Measurements from ENCODE around the gene TMEM106B.
A peak's percentile ranks its signal among the peaks of the same experiment; 100 is the strongest.
"Not testable (repeated sequence)": the region's sequence is repeated elsewhere in the genome, so short reads cannot be mapped to it uniquely, and the experiment has no call there.

TMEM106B gene

DNA sequence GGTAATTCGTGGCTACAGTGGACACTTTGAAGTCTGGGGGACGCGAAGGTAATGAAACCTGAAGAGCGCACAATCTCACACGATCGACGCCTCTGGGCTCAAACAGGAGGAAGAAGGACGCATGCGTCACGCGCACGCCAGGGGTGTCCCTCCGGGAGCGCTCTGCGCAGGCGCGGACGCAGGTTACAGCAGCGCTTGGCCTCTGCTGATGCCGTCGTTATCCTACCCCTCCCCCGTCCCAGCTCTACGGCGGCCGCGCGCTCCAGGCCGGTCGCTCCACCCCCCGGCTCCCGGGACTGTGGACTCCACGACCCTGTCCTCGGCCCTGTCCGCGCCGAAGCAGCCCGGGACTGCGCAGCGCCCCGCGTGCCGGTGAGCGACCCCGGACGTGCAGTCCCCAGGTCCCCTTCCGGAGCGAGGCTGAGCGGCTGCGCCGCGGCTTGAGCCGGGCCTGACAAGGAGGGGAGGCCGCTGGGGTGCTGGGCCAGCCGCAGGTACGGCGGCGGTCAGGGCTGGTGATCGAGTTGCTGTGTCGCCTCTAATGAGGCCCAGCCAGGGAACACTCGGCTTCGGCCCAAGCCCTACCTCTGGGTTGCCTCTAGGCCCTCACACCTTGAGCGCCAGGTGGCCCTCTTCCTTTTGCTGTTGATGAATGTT lies at the start of gene TMEM106B:
Gene TMEM106B (plus strand): TSS at position 241 of the 657 bp plus-strand sequence. CDS start 3,517 bp downstream, outside the sequence.
- peak within 1 kb of the TSS; percentile 75 for H3K4me3 ChIP-seq (ENCODE audit: low read depth, low read length)

DNA sequence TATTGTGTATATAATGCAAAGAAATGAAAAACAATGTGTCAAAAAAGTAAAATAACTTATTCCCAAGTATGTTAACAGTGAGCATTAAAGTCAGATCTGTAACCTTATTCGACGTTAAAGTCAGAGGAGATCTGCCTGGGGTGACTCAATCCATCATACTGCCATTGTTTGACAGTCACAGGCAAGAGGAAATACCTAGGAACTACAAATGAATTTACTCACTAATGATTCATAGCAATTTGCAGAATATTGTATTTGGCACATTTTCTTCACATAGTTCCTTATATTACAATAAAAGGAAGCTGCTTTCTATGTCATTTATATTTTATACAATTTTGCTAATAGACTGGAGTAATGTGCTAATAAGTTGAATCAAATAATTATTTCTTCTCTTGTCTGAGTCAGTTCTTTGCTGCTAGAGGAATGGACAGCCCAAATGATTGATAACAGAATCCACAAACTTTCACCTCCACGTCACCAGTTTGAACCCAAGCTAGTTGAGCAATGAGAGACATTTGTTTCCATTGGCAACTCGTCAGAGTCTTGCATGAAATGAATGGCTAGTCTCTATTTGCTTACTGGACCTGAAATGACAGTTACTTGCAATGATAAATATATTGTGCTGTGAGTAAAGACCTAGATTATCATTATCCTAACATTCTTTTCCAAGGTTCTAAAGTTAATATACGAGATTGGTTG lies 48.5 kb upstream of the TMEM106B start:
- H3K4me3 ChIP-seq (ENCODE audit: low read depth, low read length), result no peak overlapping the region

DNA sequence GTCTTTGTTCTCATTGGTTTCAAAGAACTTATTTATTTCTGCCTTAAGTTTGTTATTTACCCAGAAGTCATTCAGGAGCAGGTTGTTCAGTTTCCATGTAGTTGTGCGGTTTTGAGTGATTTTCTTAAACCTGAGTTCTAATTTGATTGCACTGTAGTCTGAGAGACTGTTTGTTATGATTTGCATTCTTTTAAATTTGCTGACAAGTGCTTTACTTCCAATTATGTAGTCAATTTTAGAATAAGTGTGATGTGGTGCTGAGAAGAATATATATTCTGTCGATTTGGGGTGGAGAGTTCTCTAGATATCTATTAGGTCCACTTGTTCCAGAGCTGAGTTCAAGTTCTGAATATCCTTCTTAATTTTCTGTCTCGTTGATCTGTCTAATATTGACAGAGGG lies 43.0 kb upstream of the TMEM106B start:
- H3K4me3 ChIP-seq (ENCODE audit: low read depth, low read length), result not testable (repeated sequence)

DNA sequence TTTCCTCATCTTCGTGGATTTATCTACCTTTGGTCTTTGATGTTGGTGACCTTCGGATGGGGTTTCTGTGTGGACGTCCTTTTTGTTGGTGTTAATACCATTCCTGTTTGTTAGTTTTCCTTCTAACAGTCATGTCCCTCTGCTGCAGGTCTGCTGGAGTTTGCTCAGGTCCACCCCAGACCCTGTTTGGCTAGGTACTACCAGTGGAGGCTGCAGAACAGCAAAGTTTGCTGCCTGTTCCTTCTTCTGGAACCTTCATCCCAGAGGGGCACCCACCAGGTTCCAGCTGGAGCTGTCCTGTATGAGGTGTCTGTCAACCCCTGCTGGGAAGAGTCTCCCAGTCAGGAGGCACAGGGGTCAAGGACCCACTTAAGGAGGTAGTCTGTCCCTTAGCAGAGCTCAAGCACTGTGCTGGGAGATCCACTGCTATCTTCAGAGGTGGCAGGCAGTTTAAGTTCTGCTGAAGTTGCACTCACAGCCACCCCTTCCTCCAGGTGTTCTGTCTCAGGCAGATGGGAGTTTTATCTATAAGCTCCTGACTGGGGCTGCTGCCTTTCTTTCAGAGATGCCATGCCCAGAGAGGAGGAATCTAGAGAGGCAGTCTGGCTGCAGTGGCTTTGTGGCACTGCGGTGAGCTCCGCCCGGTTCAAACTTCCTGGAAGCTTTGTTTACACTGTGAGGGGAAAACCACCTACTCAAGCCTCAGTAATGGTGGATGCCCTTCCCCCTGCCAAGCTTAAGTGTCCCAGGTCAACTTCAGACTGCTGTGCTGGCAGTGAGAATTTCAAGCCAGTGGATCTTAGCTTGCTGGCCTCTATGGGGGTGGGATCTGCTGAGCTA lies 40.9 kb upstream of the TMEM106B start:
- H3K4me3 ChIP-seq (ENCODE audit: low read depth, low read length), result not testable (repeated sequence)

DNA sequence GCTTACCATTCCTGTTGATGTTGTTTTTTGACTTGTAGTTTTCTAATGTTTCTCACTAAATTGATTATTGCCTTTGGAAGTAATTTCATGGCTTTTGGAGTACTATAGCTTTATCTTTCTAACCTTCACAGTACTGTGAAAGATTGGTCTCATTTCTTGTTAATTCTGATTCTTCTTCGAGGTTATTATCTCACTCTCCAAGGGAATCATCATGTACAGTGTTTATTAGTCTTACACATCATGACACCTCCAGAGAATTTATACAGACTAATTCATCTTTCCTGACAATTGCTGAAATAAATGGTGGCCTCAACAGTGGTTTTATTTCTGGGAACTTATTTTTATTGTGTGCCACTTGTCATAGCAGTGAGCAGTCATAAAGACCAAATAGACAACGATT lies 37.4 kb upstream of the TMEM106B start:
- no peak overlapping the region for H3K4me3 ChIP-seq (ENCODE audit: low read depth, low read length)

DNA sequence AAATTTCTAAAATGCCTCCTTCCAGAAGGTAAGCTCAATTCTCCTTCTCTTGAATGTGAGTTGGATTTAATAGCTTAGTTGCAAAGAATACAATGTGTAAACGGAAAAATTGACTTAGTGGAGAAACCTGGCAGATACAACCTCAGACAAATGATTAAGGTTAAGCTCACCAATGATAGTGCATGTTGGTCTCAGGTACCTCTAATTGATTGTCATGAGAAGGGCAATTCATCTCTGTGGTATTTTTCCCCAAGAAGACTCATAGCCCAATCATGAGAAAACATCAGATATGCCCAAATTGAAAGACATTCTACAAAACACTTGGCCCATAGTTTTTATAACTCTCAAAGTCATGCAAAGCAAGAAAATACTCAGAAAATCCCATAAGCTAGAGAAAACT lies 36.2 kb upstream of the TMEM106B start:
- no peak overlapping the region for H3K4me3 ChIP-seq (ENCODE audit: low read depth, low read length)

DNA sequence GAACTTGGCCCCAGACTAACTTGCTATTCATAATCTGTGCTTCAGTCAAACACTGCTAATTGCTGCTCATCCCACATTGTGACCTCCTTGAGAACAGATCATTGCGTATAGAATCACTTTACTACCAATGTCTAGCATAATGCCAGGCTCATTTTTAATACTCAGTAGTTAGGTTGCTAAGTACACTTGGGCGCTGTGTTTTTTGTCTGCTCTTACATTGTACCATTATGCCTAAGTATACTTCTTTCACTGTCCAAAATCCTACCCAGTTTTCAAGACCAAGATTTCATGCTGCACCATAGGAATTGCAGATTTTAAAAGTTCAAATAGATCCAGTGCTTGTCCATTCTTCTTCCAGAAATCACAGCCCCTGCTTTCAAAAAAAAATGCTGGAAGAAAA lies 32.8 kb upstream of the TMEM106B start:
- no peak overlapping the region for H3K4me3 ChIP-seq (ENCODE audit: low read depth, low read length)

DNA sequence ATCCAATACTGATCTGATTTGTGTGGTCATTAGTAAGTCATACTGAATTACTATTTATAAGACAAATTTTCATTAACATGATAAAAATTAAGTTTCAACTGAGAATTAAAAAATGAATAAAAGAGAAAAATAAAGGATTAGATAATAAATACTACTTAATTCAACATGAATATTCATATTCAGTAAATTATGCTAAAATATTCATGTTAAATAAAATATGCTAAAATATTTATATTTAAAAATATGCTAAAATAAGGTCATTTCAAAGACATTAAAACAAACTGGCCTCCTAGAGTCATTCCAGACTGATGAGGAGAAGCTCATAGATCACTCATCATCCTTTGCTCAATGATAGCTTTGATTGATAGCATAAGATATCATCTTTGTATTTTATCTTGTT lies 16.7 kb upstream of the TMEM106B start:
- no peak overlapping the region for H3K4me3 ChIP-seq (ENCODE audit: low read depth, low read length)

DNA sequence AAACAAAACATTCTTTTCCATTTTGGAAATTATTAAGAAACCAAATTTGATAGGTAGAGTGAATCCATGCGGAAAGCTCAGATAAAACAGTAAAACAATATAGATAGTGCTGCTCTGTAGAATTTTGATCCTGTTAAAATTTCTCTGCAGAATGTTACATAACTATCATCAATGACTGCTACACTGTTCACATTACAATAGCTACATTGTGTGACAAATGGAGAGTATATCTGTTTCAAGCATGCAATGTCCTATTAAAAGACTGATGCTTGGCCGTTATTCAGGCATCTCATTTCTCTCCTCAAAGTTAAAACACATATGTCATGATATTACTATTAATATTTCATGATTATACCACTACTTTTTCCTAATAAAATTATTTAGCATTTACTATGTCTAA lies 14.7 kb upstream of the TMEM106B start:
- no peak overlapping the region for H3K4me3 ChIP-seq (ENCODE audit: low read depth, low read length)

DNA sequence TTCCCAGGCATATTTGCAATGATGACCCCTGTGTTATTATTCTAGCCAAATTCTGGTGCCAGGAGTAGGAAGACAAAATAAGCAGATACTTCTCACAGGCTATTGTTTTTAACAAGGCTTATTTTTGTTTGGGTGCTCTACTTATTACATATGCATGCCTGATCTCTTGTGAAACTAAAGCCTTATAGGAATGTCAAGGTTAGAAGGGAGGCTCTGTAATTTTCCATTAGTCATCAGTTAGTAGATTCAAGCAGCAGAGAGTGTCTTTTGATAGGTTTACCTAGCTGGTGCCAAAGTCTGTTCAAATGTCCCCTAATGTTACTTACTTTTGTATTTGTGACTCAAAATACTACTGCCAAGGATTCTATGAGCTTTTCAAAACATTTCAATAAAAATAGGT lies 11.7 kb upstream of the TMEM106B start:
- no peak overlapping the region for H3K4me3 ChIP-seq (ENCODE audit: low read depth, low read length)

DNA sequence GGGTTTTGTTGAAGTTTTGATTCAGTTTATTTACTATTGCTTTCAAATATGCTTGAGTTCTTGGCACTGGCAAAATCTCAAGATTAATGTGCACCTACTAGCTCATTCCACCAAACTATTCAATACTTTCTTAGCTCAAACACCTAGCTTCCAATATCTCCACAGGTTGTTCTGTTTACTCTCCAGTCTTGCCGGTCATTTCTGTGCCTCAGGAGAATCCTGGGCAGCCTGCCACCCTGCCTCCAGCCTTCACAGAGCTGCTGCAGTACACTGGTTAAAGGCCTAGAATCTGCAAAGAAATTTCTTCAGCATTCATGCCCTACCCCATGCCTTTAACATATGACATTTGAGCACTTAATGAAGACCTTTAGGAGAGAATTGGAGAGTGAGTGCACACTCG lies 4.0 kb upstream of the TMEM106B start:
- no peak overlapping the region for H3K4me3 ChIP-seq (ENCODE audit: low read depth, low read length)

DNA sequence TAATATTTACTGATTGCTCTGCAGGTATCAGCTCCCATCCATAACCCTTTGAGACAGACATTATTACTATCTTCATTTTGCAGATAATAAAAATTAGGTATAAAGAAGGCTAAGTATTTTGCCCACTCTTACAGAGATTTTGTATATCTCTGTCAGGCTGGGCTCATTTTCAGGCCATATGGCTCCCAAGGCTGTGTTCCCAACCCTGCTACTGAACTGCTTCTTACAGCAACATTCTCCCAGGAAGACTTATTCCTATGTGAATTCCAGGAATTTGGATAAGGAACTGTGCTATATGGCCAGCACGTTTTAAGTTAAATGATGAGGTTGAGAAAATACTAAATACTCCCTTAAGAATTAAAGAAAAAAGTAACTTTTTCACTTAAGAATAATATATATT lies 1.9 kb upstream of the TMEM106B start:
- H3K4me3 ChIP-seq (ENCODE audit: low read depth, low read length), result no peak overlapping the region

DNA sequence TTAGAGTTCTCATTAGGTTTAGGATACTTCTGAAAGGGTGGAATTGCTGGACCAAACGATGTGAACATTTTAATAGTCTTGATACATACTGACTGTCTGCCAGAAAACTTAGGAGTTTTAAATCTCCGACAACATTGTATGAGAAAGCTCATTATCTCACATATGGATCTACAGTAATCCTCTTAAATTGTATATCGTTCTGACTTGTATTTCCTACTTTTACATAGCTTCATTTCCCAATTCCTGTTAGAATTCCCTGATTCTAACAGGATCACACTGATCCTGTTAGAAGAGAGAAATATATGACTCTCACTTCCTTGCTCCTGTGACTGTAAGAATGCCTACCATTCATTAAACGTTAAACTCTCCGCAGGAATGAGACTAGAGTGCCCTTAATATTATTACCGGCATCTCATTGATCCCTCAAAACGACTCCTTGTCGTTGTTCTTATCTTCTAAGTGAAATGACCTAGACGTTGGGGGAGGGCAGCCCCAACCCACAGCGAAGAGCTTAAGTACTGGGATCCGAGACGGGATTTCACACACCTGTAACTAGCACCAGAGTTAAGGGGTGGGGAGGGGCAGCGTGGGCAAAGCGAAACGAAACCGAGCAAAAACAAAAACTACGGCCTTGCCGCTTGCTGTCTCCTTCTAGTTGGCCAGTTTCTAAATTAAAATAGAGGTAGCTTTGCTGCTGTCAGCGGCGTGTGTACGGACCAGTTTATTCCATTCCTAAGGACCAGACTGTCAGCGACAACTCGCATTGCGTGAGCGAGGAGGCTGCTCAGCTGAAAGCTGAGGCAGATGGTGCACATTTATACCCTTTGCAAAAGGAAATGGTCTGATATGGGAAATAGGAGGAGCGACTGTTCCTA lies 678 bp upstream of the TMEM106B start:
- peak overlapping the region; percentile 75 for H3K4me3 ChIP-seq (ENCODE audit: low read depth, low read length)

DNA sequence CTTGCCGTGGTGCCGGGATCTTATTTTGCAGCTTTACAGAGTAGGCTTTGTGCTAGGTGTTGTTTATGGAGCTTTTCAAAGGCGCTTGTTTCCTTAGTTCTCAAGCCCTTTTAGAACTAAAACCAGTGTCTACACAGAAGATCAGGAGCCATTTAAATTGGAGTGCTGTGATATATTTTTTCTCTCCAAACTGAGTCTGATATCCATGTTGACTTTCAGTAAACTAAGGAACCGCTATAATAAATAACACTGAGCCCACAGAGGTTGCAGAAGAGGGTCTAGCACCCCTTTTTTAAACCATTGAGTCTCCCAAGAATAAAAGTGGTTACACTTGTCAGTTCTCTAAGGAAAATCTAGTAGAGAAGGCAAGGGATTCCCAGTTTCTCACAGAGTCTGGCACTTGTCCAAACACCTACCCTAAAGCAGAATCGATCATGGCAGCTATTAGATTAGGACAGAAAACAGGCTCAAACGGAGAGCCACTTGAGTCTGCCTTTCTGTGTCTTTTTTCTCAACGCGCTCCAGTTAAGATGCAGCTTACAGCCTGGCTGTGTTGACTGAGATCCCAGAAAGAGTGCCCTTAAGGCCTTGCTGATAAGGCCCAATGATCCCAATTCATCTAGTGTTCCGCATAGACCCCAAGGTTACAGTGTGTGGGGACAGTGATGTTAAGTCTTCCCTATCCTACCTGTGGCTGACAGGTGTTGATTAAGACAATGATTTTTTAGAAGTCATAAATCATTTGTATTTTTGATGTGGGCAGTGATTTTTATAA lies 804 bp downstream of the TMEM106B start:
- peak overlapping the region; percentile 75 for H3K4me3 ChIP-seq (ENCODE audit: low read depth, low read length)

DNA sequence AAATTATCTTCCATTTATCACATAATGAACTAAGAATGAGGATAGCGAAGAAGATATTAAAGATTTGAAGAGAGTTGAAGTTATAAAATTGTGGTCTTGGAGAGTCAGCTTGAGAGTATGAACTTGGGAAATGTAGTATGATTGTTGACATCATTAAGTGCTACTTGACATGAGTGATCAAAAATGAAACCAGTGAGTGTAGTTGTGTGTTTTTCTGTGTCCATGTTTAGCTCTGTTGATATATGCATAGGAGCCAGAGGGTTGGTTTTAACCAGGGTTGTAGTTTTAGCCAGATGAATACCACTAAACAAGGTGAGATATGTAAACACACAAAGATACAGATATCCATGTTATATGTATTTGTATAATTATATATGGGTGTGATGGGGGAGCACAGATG lies 6.2 kb downstream of the TMEM106B start:
- no peak overlapping the region for H3K4me3 ChIP-seq (ENCODE audit: low read depth, low read length)

DNA sequence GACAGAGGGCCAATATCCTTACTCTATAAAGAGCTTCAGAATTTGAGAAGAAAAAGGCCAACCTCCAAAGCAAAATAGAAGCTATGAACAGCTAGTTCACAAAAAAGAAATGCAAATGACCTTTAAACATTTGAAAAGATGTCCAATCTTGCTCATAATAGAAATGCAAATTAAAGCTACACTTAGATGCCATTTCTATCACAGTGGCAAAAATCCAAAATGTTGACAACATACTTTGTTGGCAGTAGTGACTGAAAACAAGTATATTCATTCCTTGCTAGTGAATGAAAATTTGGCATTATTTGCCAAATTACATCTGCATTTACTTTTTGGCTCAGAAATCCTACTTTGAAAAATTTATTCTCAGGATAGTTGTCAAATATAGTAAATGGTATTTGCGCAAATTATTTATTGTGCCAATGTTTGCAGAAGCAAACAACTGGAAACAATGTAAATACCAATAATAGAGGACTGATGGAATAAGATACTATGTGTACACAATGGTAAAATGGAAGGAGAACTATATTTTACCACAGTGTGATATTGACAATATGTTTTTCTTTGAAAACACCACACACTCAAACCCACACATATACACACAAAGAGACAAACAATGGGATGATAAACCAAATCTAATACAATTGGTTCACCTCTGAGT lies 9.4 kb downstream of the TMEM106B start:
- H3K4me3 ChIP-seq (ENCODE audit: low read depth, low read length), result no peak overlapping the region

DNA sequence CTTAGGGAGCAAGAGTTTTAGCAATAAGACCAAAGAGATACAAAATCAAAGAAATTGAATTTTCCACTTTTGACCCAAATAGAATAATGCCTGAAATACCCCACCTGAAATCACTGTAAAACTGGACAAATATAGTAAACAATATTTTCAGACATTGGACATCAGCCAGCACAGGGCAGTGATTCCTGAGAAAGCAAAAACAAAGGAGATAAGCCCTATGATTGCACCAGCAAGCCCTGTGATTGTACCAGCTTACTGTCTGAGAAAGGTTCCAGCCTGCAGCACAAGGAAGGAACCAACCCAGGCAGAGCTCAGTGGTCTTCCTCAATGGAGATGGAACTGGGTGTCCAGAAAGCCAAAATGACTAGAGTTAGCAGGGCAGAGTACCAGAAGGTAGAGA lies 10.3 kb downstream of the TMEM106B start:
- no peak overlapping the region for H3K4me3 ChIP-seq (ENCODE audit: low read depth, low read length)

DNA sequence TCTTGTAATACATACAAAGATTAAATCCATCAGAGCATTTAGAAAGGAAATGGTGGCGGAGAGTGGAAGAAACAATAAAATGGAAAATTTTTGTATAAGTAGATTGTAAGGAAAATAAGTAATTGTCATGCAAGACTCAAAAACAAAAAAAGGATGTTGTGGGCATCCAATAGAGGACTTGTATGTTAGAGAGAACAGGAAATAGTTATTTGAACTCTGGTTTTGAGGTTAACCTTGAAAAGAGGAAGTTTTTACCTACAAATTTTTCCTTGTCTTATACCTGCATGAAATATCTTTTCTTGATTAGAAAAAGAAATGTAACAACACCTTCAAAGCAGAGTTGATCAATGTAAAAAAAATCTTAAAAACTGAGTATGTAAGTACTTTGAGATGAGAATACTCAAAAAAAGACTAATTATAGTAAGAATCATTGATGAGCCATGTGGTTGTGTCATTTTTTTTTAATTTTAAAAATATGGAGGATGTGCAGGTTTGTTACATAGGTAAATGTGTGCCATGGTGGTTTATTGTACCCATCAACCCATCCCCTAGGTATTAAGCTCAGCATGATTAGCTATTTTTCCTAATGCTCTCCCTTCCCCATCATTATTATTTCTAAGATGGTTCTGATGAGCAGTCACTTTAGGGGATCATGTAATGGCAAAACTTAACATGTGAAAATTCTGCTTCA lies 11.9 kb downstream of the TMEM106B start:
- H3K4me3 ChIP-seq (ENCODE audit: low read depth, low read length), result no peak overlapping the region

DNA sequence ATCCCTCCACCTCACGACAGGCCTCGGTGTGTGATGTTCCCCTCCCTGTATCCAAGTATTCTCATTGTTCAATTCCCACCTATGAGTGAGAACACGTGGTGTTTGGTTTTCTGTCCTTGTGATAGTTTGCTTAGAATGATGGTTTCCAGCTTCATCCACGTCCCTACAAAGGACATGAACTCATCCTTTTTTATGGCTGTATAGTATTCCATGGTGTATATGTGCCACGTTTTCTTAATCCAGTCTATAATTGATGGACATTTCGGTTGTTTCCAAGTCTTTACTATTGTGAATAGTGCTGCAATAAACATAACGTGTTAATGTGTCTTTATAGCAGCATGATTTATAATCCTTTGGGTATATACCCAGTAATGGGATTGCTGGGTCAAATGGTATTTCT lies 13.9 kb downstream of the TMEM106B start:
- H3K4me3 ChIP-seq (ENCODE audit: low read depth, low read length), result not testable (repeated sequence)
